ENCODE results near the gene ZNF821.

DNA sequence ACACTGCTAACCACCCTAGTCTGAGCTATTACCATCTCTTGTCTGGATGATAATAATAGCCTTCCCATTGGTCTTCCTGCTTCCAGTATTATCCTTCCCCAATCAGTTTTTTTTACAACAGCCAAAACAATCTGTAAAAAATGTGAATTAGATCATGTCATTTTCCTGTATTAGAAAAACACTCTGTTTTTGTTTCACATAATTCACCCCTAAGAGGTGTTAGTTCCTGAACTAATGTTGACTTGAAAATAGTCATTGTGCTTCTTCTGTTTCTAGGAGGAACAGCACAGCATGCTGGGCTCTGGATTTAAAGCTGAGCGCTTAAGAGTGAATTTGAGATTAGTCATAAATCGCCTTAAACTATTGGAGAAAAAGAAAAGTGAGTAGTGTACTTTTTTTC lies 31.4 kb upstream of the ZNF821 start:
- TF ChIP-seq, protein P1, sequence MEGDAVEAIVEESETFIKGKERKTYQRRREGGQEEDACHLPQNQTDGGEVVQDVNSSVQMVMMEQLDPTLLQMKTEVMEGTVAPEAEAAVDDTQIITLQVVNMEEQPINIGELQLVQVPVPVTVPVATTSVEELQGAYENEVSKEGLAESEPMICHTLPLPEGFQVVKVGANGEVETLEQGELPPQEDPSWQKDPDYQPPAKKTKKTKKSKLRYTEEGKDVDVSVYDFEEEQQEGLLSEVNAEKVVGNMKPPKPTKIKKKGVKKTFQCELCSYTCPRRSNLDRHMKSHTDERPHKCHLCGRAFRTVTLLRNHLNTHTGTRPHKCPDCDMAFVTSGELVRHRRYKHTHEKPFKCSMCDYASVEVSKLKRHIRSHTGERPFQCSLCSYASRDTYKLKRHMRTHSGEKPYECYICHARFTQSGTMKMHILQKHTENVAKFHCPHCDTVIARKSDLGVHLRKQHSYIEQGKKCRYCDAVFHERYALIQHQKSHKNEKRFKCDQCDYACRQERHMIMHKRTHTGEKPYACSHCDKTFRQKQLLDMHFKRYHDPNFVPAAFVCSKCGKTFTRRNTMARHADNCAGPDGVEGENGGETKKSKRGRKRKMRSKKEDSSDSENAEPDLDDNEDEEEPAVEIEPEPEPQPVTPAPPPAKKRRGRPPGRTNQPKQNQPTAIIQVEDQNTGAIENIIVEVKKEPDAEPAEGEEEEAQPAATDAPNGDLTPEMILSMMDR (IDR thresholded peaks at IDR 0.05; ENCODE audit: insufficient read depth, low read depth, low read length) = no peak
- no peak for TF ChIP-seq EZH2 (IDR thresholded peaks at IDR 0.05; ENCODE audit: insufficient read depth, low read length)
